ENCODE data around the gene HNRNPA3.

- TF ChIP-seq CTCF (conservative IDR thresholded peaks at IDR 0.05; ENCODE audit: low read length) (no peak), EZH2phosphoT487 (IDR thresholded peaks at IDR 0.05; ENCODE audit: borderline replicate concordance) (no peak)
Observed at GRCh38 chr2:177165721-177166711, 46.6 kb upstream of the HNRNPA3 start.
